ENCODE results near the gene GRIFIN.
A peak's percentile ranks its signal among the peaks of the same experiment; 100 is the strongest.

The GRIFIN gene, protein sequence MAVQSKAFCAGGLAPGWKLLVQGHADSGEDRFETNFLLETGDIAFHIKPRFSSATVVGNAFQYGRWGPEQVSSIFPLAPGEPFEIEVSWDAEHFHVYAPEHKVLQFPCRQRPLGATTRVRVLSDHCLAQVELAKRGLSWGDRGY

GRCh38 chr7:2476298-2476697 lies at the start of gene GRIFIN:
Gene GRIFIN, minus strand, starts transcription at chr7:2476398. Its CDS starts 15 bp downstream, at chr7:2476383.
- DNase-seq = no peak

- no peak for DNase-seq
Measured at GRCh38 chr7:2524808-2525657, 48.8 kb upstream of the GRIFIN start.

GRCh38 chr7:2523941-2524807 lies 48.0 kb upstream of the GRIFIN start:
- DNase-seq = peak; percentile 79

GRCh38 chr7:2523461-2523936 lies 47.3 kb upstream of the GRIFIN start:
- DNase-seq = peak; percentile 65

- no peak for DNase-seq
Measured at GRCh38 chr7:2522780-2523433, 46.7 kb upstream of the GRIFIN start.

DNA sequence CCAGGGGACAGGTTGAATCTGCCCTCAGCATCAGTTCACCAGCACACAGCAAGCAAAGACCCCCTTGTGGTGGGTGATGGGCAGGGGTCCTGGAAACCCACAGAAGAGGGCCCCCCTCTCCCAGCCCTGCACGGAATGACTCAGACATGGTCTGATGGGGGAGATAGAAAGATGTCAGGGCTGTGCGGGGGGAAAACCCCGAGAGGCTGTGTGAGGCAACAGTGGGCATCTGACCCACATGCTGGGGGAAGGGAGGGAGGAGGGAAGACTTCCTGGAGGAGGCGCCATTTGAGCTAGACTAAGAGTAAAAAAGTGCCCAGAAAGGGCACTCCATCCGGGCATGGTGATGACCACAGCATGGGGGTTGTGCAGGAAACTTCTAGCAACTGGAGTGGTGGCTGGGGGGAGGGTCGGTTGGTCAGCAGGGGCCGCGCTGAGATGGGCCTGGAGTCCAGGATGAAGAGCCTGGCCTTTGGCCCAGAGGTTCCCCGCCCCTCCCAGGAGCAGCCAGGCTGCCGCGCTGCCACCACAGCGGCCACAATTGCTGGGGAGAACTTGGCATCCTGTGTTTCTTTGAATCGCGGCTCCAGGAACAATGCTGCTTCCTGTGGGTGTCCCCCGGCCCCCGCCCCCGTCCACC lies 45.9 kb upstream of the GRIFIN start:
- DNase-seq = no peak

DNA sequence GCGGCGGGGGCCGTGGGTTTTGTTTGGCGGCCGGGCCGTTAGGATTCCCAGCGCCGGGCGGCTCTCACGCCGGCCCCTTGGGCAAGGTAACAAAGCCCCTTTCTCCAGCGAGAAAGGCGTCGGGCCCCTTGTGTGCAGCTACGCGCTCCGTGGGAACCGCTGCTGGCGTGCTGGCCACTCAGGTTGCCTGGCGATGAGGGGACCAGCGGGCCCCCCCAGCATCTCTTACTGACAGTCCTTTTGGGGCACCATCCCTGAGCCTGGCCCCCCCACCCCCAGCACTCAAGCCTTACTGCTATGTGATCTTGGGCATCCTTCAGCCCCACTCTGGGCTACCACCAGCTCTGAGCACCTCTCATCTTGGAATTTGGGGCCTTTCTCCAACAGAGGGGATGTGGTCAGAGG lies 45.1 kb upstream of the GRIFIN start:
- no peak for DNase-seq

DNA sequence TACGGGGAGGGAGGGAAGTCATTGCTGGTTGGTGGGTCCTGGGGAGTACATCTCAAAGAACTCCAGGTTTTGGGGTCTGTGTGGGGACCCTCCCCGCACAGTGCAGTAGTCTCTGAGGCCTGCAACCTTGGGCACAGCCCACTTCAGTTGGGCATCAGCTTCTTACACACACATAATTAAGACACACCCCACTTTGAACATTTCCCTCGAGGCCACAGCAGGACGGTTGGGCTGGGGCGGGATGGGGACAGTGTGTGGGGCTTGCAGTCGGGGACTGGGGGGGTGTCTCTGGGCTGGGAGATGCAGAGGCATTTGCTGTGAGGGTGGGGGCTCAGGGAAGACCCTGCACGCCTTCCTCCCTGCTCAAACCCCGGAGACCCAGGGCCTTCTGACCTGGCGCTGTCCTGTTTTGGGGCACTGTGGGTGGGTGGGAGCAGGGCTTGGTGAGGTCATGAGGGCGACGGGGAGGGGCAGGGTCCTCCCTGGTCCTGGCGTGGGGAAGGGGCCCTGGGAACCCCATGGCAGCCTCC lies 44.6 kb upstream of the GRIFIN start:
- no peak for DNase-seq

- no peak for DNase-seq
Measured at GRCh38 chr7:2520131-2520760, 44.0 kb upstream of the GRIFIN start.

DNA sequence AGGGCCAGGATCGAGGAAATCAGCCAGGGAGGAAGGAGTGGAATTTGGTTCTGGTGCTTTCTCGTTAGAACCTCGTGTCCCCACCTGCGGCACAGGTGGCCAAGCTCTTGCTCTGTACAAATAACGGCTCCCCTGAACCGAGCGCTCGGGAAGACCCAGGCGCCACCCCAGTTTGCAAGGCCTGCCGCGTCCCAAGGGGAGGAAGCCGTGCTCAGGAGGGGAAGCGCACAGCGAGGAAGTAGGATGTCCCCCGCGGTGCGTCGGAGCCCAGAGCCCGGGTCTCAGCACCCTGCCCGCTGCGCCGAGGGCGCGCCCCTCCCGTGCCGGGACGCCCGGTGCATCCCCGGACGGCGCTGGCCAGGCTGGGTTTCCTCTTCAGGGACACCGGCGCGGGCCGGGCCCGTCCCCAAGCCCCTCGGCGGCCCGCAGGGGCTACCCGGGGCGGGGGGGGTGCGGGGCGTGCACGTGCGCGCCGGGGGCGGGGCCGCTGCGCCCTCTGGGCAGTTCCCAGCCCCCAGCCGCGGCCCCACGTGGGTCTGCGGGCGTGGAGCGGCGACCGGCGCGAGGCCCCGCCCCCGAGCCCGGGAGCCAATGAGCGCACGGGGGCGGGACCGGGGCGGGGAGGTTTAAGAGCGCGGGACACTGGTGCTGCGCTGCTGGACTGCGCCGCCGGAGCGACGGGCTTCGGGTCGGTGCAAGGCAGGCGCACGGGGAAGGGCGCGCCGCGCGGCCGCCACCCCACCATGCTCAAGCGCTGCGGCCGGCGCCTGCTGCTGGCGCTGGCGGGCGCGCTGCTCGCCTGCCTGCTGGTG lies 43.1 kb upstream of the GRIFIN start, which contains the start of gene LFNG:
Gene LFNG, plus strand, starts transcription at position 656 of the 812 bp plus-strand sequence. Its CDS starts 88 bp downstream, at position 744.
- DNase-seq = peak; percentile 64

GRCh38 chr7:2518737-2519118 lies 42.5 kb upstream of the GRIFIN start:
- no peak for DNase-seq

DNA sequence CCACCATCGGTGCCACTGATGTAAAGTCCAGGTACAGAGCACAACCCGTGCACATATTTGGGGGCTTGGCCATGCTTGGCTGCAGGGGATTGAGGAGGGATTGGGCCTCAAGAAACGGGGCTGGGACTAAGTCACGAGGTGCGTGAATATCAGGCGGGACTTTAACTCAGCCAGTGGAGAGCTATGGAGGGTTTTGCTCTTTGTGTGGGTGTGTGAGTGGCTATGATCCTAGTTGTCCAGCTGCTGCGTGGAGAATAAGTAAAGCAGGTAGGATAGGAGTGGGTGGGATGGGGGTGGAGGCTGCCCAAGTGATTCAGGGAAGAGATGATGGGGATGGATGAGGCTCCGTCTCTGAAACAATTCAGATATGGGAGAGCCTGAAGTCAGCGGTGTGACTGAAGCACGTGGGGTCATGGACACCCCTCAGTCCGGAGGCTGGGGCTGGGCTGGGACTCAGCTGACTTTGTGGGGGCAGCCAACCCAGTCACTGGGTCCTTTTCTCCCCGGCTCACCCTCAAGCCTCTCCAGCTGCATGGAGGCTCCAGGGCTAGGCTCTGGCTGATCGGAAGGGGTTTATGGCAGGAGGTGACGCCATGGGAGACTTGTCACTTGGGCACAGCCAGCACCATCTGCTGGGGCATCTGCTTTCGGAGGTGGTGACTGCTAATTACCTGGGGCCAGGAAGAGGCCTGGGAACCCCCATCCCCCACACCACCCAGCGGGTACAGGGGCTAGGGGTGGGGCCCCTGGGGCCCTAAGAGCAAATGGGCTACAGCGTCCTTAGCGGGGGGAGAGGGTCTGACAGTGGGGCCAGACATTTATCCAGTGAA lies 41.7 kb upstream of the GRIFIN start:
- DNase-seq = no peak

GRCh38 chr7:2517026-2517425 lies 40.8 kb upstream of the GRIFIN start:
- DNase-seq = no peak

DNA sequence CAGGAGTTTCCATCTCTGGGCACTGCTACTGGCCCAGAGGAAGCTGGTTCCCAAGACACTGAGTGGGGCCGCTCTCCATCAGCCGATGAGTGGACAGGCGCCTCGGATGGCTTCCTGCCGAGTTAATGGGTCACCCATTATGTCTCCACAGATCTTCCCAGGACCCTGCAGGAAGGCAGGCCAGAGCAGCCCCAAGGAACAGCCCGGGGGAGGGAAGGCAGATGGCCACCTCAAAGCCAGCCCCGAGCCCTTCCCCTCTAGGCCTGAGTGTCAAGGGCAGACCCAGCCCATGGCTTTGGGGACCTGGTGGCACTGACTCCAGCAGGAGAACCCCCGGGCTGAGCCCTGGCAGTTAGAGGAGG lies 40.0 kb upstream of the GRIFIN start:
- DNase-seq = no peak

DNA sequence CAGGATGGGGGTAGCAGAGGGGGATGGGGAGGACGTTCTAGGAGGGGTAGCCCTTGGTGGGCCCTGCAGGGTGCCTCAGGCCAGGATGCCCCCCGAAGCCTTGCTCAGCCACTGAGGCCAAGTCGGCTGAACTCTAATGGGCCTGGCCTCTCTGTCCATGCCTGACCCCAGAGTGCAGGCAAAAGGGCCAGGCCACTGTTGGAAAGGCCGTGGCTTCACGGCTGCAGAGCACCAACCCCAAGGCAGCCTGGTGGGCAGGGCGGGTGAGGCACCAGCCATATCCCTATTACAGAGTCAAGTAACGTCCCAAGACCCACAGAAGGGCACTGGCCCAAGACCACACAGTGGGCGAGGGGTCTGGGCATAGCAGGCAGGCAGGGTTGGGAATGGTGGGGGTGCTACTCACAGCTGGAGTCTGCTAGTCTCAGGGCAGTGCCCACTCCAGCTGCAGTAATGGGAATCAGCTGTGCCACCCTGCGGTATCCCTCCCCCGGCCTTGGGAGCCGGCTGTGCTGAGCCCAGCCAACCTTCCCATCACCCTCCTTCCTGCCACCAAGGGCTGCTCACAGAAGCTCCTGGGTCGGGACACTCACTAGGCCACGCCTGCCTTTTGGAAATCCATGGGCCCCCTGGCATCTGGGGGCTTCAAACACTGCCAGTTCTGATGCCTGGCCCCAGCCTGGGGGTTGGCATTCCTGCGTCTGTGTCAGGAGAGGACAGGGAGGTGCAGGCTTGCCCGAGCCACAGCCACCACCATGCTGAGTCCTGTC lies 39.4 kb upstream of the GRIFIN start:
- no peak for DNase-seq

GRCh38 chr7:2514473-2515423 lies 38.5 kb upstream of the GRIFIN start:
- DNase-seq = no peak

- no peak for DNase-seq
Measured at GRCh38 chr7:2513702-2514101, 37.5 kb upstream of the GRIFIN start.

- no peak for DNase-seq
Measured at GRCh38 chr7:2512713-2513112, 36.5 kb upstream of the GRIFIN start.
